GM18520 (cell line): Measurements from ENCODE around the gene ATP2C1.

Experiments
- ATAC-seq: cut with Tn5 transposase; IDR thresholded peaks from one replicate; pipeline ENCODE4 v1.9.1; 2021; ENCODE audit not compliant: unreplicated experiment

ATP2C1 gene

DNA sequence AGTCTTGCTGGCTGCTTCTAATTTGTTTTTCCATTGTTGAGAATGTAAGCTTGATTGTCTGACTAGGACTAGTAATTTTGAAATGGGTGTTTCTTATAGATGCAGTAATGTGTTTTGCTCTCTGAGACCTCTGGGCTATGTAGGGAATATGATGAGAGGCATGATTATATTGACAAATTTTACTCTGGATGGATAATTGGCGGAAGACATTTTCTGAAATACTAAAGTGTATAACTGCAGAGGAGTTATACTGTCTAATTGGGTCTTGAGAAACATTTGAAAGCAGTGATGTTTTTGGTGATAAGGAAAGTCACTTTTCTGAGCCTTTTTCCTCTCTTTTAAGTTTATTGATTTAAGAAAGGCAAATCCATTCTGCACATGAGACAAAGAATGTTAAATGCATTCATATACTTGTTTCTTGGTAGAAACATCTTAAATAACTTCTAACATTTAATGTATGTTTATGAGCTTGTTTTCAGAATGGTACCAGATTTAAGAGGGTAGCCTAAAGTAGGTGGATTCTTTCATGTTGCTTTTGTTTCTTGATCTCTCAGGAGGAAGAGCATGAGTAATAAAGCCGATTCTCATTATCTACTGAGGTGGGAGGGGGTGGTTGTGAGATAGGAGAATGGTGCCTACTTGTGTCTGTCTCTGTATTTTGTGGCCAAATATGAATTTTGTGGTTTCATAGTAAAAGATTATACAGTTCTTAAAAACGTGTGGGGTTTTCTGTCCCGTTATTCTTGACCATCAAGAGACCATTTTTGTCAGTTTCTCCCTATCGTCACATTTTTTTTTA is 2.0 kb downstream of the ATP2C1 start:
- ATAC-seq, result no peak

- no peak for ATAC-seq
Observed at GRCh38 chr3:130897316-130897715, 3.4 kb downstream of the ATP2C1 start.

GRCh38 chr3:130900959-130901358 is 7.1 kb downstream of the ATP2C1 start:
- no peak for ATAC-seq

GRCh38 chr3:130901463-130902204 is 7.8 kb downstream of the ATP2C1 start:
- no peak for ATAC-seq

GRCh38 chr3:130903412-130903908 is 9.6 kb downstream of the ATP2C1 start:
- no peak for ATAC-seq

- ATAC-seq, result no peak
Observed at GRCh38 chr3:130904491-130904890, 10.6 kb downstream of the ATP2C1 start.

DNA sequence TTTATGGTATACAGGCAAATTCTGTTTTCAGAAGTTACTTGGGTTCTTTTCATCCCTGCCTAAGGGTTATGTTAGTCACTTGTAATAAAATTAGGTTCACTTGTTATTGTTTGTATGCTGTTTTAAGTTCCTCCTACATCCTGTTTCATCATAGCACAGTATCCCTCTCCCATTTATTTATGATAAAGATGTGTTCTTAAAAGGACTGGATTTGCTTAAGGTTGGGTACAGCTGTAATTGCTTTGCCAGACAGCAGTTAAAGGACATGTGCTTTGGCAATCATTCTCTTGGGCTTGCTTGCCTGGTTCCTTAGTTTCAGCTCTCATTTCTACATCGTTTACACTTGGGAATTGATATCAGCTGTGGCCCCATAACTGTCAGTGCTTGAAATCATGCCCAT is 11.7 kb downstream of the ATP2C1 start:
- ATAC-seq, result no peak

- no peak for ATAC-seq
Observed at GRCh38 chr3:130906374-130906995, 12.6 kb downstream of the ATP2C1 start.

- ATAC-seq, result no peak
Observed at GRCh38 chr3:130907500-130907899, 13.6 kb downstream of the ATP2C1 start.

GRCh38 chr3:130907966-130908365 is 14.1 kb downstream of the ATP2C1 start:
- no peak for ATAC-seq

GRCh38 chr3:130915567-130916292 is 21.8 kb downstream of the ATP2C1 start:
- ATAC-seq, result no peak

DNA sequence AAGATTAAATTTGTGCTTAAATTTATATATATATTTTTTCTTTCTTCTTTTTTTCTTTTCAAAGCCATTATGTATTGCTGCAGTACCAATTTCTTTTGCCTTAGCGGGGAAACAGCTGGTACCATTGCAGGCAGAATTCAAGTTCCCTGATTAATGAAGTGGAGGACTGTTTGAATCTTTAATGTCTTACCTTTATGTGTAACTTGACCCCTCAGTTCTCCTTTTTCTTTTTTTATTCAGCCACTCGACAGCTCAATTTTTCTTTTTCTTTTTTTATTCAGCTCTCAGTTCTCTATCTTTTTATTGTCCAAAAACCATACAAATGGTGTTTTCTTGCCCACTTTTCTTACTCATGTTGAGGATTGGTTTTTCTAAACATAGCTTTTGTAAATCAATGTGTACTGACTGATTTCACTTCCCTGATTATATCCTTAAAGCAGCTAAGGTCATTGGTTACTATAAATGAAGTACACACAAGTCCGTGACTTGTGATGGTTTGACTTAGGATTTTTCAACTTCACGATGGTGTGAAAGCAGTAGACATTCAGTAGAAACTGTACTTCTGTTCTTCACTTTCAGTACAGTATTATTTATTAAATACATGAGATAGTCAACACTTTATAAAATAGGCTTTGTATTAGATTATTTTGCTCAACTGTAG is 22.8 kb downstream of the ATP2C1 start:
- no peak for ATAC-seq

DNA sequence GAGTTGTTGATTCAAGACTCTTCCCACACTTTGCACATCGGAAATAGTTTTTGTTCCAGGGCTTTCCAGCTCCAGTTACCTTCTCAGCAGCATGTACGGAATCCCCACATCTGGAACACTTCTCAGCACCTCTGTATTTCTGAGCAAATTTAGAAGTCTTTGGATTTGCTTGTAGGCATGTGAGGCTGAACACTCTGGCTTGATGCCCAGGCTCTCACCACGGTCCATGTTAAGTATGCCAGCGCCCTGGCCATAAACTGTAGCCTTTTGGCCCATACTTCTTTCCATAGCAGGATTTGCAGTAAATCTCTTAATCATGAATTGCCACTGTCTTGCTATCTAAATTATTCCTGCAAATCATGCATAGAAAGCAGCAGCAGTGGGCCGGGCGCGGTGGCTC is 24.4 kb downstream of the ATP2C1 start:
- no peak for ATAC-seq

DNA sequence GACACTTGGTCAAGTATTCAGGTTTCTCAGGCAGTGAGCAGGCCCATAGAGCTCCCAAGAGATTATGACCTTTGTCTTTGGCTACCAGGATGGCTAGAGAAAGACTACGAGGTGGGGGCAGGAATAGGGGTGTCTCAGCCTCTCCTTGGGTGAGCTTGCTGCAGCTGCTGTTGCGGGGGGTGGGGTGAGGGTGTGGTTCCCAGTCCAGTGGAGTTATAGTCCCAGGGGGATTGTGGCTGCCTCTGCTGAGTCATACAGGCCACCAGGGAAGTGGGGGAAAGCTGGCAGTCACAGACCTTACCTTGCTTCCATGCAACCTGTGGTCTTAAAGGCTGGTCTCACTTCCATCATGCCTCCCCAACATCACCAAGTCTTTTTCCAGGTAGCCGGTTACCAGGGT is 31.7 kb downstream of the ATP2C1 start:
- ATAC-seq, result no peak

- ATAC-seq, result no peak
Observed at GRCh38 chr3:130926504-130926903, 32.6 kb downstream of the ATP2C1 start.

- ATAC-seq, result no peak
Observed at GRCh38 chr3:130929804-130930203, 35.9 kb downstream of the ATP2C1 start.

DNA sequence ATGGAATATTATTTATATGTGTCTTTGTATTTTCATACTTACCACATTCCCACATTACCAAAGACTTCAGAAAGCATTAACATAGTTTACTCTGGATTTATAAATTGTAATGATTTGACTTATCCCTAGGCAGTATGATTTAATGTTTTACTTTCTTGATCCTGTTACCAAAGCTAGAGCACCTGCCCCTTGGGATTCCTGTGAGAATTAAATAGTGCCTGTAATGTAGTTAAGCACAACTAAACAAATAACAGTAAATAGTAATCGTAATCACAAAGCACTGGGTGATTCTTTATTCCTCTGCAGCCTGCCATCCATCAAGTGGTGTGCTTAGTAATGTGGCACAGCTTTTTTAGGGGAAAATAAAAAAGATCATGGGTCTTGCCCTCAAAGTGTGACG is 39.1 kb downstream of the ATP2C1 start:
- no peak for ATAC-seq

GRCh38 chr3:130933801-130934345 is 40.0 kb downstream of the ATP2C1 start:
- ATAC-seq, result no peak

DNA sequence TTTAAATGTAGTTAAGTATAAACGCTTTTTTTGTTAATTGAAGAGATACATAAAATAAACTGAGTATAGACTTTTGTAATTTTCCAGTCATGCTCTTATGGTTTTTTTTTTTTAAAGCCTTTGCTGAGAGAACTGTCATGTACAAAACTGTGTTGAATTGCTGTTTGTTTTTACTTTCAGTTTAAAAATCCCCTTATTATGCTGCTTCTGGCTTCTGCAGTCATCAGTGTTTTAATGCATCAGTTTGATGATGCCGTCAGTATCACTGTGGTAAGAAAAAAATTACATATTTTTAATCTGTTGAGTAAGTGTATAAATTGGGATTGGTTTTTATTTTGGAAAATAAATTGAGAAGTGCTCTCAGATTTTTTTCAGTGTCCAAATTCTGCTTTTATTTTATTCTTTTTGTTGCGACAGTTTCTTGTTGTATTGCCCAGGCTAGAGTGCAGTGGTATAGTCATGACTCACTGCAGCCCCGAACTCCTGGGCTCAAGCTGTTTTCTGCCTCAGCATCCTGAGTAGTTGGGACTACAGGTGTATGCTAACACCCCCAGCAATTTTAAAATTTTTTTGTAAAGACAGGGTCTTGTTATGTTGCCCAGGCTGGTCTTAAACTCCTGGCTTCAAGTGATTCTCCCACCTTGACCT is 40.7 kb downstream of the ATP2C1 start:
- no peak for ATAC-seq
